H1 (cell line): ENCODE results near the gene BCAS3.

Source experiments
- ATF3 ChIP-seq: IDR thresholded peaks from 2 replicates; pipeline ENCODE4 v1.6.1; 2011; ENCODE audit warnings: low read depth, mild to moderate bottlenecking, low read length; ENCODE audit not compliant: insufficient read depth
- CREB1 ChIP-seq: IDR thresholded peaks from 2 replicates; pipeline ENCODE4 v1.6.1; 2012; ENCODE audit warnings: inconsistent platforms

GRCh38 chr17:61325382-61326073 is 647.9 kb downstream of the BCAS3 start:
- TF ChIP-seq ATF3, result no peak
- TF ChIP-seq CREB1, result no peak
